Aorta (tissue), 5 donors: ENCODE results near the gene MEIKIN. TPM values are rescaled to one million over a fixed set of nuclear protein-coding genes. Genes with fewer than 3 reads are reported as not detected.
"Not testable (repeated sequence)": the region's sequence is repeated elsewhere in the genome, so short reads cannot be mapped to it uniquely, and the experiment has no call there.

Experiments used
- ATAC-seq: fragments of 200-7000 bp; cut with Tn5 transposase; one replicate; pipeline ENCODE4 v1.9.1; 2022; ENCODE audit warnings: moderate library complexity; ENCODE audit not compliant: low FRiP score
- DNase-seq, 2 donors: peaks; one replicate each; pipeline ENCODE4 v3.0.0-alpha.2; 2020
- H3K27ac ChIP-seq, 2 donors: one replicate each; pipeline ENCODE4 v1.5.1; 2013; ENCODE audit warnings: low read length in 2 of 2, mild to moderate bottlenecking in 2 of 2, moderate library complexity in 2 of 2, control low read depth in 1 of 2, inconsistent platforms in 1 of 2, low read depth in 1 of 2
- H3K27me3 ChIP-seq, 2 donors: one replicate each; pipeline ENCODE4 v1.6.1; 2013; ENCODE audit warnings: control low read depth in 1 of 2, low read length in 1 of 2, mild to moderate bottlenecking in 1 of 2, moderate library complexity in 1 of 2; ENCODE audit not compliant: insufficient read depth in 2 of 2, control insufficient read depth in 1 of 2
- H3K36me3 ChIP-seq, 2 donors: one replicate each; pipeline ENCODE4 v1.6.1; 2013; ENCODE audit warnings: control low read depth in 1 of 2, low read length in 1 of 2, mild to moderate bottlenecking in 1 of 2; ENCODE audit not compliant: insufficient read depth in 2 of 2, control insufficient read depth in 1 of 2
- H3K4me1 ChIP-seq, 2 donors: one replicate each; pipeline ENCODE4 v1.6.1; 2013; ENCODE audit warnings: low read length in 2 of 2, control low read depth in 1 of 2, mild to moderate bottlenecking in 1 of 2, moderate library complexity in 1 of 2; ENCODE audit not compliant: insufficient read depth in 2 of 2, control insufficient read depth in 1 of 2
- H3K4me3 ChIP-seq, 2 donors: one replicate each; pipeline ENCODE4 v1.5.1; 2013; ENCODE audit warnings: low read length in 2 of 2, control low read depth in 1 of 2, mild to moderate bottlenecking in 1 of 2
- H3K9me3 ChIP-seq: one replicate; pipeline ENCODE4 v1.6.1; 2013; ENCODE audit warnings: mild to moderate bottlenecking, low read length; ENCODE audit not compliant: control insufficient read depth
- WGBS, 2 donors: extraction: QIAGEN DNeasy Blood & Tissue Kit; methylation state at CpG; one replicate each; pipeline ENCODE4 v1.1.7; 2013; 5-methylcytosine and 5-hydroxymethylcytosine counted together
- intact Hi-C, 2 donors: fragments of 100-400 bp; cut with DNase I; formaldehyde crosslinking; loops; one replicate each; pipeline versions ENCODE4 v1.14.2 to v1.15.0; 2022
- polyA plus RNA-seq, 2 donors: library from polyadenylated mRNA; stranded (reverse); fragments of 200-250 nt; gene quantifications; one replicate each; pipeline ENCODE4 v1.2.3, GENCODE V29; 2013
- total RNA-seq, 2 donors: library from RNA; stranded (reverse); fragmentation: NEBNext Ultra II Directional; extraction: Animal tissue kit (Norgen Biotek cat#: 25700); gene quantifications; one replicate each; pipeline ENCODE4 v1.2.1, GENCODE V29; 2021
- donor health status: healthy with polysubstance abuse.
- donor health status: Bipolar disorder and iron deficiency.
- donor health status: DM: no; HTN: no; CAD: no.
- donor health status: DM: no; HTN: no; CAD: no.
- donor health status: DM: yes; HTN: yes; CAD: no.

Gene MEIKIN
- total and polyA plus RNA-seq, 4 donors, result 1.2 to 3.4 TPM; not detected in 2

DNA sequence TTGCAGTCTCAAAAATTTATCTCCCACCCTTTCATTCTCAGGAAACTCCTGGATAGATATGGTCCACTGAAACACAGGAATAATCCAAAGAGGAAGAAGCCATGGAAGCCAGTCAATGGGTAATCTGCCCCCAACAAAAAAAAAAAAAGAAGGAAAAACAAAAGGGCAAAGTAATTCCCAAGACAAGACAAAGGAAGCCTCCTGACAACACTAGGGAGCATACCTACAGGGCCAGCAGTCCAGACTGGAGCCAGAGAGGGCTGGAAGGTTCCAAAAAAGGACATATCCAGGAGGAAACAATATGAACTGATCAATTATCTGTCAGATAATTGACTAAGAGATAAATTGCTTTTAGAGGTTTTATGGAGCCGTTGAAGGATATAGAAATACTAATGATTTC, 161.6 kb downstream of the MEIKIN start:
- no peaks in the 10 kb centered on the region for H3K36me3 ChIP-seq
- H3K27ac ChIP-seq, result no peak overlapping the region
- H3K4me3 ChIP-seq, result no peak overlapping the region
- intact Hi-C loops, result no loop called here
- DNase-seq (no peak), ATAC-seq (no peak)
- H3K4me1 ChIP-seq, result peaks cover 0 to 2% of the 10 kb centered on the region in 2 donors
- WGBS, 2 donors, result 94 to 96% methylated on average over 1 of the region's 1 CpG
- H3K27me3 ChIP-seq, result no peaks in the 10 kb centered on the region
- no peaks in the 10 kb centered on the region for H3K9me3 ChIP-seq

DNA sequence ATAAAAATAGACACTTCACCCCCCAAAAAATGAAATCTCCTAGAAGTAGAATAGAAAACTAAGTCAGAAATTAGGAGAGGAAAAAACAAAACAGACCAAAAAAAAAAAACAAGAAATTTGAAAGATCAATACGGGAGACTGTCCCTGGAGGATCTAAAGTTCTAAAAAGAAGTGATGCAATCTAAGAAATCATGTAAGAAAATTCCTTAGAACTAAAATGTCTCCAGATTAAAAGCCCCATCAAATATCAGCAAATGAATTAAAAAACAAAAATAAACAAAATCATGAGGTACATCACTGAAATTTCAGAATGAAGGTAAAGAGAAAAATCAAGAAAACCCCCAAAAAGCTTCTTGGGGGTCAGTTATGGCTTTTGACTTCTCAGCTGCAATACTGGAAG, 162.1 kb downstream of the MEIKIN start:
- Histone ChIP-seq H3K4me1 (peaks cover 0 to 2% of the 10 kb centered on the region in 2 donors), H3K27me3 (no peaks in the 10 kb centered on the region), H3K27ac (no peak overlapping the region), H3K9me3 (no peaks in the 10 kb centered on the region), H3K4me3 (no peak overlapping the region), H3K36me3 (no peaks in the 10 kb centered on the region)
- no peak for ATAC-seq
- intact Hi-C loops, result no loop called here
- DNase-seq, result no peak
- WGBS, 2 donors, result 13 to 28% methylated on average over 1 of the region's 1 CpG

DNA sequence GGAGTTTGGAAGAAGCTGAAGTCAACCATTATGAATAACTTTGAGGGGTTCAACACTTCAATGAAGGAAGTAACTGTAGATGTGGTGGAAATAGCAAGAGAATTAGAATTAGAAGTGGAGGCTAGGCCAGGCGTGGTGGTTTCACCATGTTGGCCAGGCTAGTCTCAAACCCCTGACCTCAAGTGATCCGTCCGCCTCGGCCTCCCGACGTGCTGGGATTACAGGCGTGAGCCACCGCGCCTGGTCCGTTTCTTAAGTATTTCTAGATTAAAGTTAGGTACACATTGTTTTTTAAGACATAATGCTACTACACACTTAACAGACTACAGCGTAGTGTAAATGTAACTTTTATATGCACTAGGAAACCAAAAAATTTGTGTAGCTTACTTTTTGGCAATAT, 162.7 kb downstream of the MEIKIN start:
- ATAC-seq (no peak), DNase-seq (no peak)
- H3K36me3 ChIP-seq, result no peaks in the 10 kb centered on the region
- intact Hi-C loops, result no loop called here
- H3K27me3 ChIP-seq, result no peaks in the 10 kb centered on the region
- H3K9me3 ChIP-seq, result no peaks in the 10 kb centered on the region
- H3K4me3 ChIP-seq, result no peak overlapping the region
- 97 to 99% methylated on average over 11 of the region's 11 CpGs for WGBS, 2 donors
- no peak overlapping the region for H3K27ac ChIP-seq
- peaks cover 0 to 2% of the 10 kb centered on the region in 2 donors for H3K4me1 ChIP-seq

DNA sequence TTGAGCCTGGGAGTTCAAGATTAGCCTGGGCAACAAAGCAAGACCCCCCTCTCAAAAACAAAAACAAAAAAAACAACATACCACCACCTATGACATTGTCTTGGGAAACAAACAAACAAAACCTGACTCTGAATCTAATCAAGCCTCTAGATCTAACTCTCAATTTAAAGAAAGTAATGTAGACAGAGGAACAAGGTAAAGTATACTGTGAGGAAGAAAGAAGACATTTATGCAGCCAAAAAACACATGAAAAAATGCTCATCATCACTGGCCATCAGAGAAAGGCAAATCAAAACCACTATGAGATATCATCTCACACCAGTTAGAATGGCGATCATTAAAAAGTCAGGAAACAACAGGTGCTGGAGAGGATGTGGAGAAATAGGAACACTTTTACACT, 167.3 kb downstream of the MEIKIN start:
- H3K27ac ChIP-seq, H3K36me3 ChIP-seq, H3K9me3 ChIP-seq, H3K4me1 ChIP-seq, H3K27me3 ChIP-seq, DNase-seq, ATAC-seq, intact Hi-C loops, H3K4me3 ChIP-seq: not testable (repeated sequence)
- no CpG with 5 or more reads among the region's 1 CpG for WGBS, 2 donors

DNA sequence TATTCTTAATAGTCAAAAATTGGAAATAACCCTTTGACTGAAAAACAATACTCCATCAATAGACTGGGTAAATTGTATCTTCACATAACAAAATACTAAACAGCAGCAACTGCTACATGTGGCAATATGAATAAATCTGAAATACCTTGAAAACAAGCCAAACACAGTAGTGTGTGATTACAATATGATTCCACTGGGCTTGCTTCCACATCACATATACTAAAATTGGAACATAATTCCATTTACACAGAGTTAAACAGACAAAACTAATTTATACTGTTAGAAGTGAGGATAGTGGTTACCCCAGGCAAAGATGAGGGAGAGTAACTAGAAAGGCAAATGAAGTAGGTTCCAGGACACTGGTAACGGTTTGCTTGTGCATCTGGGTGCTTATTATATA, 169.0 kb downstream of the MEIKIN start:
- H3K4me3 ChIP-seq, result no peak overlapping the region
- no peaks in the 10 kb centered on the region for H3K36me3 ChIP-seq
- 64 to 71% methylated on average over 1 of the region's 1 CpG for WGBS, 2 donors
- no peaks in the 10 kb centered on the region for H3K27me3 ChIP-seq
- DNase-seq (no peak), ATAC-seq (no peak)
- no peak overlapping the region for H3K27ac ChIP-seq
- no peaks in the 10 kb centered on the region for H3K9me3 ChIP-seq
- peaks cover 1 to 11% of the 10 kb centered on the region in 2 donors for H3K4me1 ChIP-seq
- intact Hi-C loops, result no loop called here

DNA sequence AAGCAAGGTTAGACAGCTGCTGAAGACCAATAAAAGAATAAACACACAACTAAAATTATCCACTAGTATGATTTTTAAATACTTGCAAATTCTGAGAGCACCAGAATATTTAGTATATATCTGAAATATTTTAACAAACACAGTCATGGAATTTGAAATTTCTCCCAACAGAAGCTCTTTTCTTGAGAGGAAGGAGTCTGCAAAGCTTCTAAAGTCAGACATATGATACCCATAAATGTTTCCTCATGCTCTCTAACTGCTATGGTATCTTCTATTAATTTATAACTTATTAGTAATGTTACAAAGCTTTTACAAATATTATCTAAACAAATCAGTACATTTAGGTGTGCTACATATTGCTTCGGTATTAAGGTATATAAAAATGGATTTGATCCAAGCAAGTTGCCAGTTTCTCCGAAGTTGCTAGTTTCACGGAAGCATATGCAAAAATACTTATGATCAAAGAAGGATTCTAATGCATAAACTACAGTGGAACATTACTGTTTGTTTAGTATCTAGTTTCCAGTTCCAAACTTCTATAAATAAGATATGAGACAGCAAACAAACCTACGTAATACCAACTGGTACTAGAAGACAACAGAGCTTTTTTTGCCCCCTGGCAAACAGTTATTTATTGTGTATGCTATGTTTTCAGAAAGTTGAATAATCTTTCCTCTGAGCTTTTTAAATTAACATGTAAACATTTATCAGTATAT, 170.7 kb downstream of the MEIKIN start:
- no peaks in the 10 kb centered on the region for H3K36me3 ChIP-seq
- 63 to 66% methylated on average over 4 of the region's 4 CpGs for WGBS, 2 donors
- H3K4me1 ChIP-seq, result peaks cover 1 to 13% of the 10 kb centered on the region in 2 donors
- no peak overlapping the region for H3K4me3 ChIP-seq
- H3K27ac ChIP-seq, result no peak overlapping the region
- H3K27me3 ChIP-seq, result no peaks in the 10 kb centered on the region
- DNase-seq (no peak), ATAC-seq (no peak)
- no peaks in the 10 kb centered on the region for H3K9me3 ChIP-seq
- intact Hi-C loops, result no loop called here

DNA sequence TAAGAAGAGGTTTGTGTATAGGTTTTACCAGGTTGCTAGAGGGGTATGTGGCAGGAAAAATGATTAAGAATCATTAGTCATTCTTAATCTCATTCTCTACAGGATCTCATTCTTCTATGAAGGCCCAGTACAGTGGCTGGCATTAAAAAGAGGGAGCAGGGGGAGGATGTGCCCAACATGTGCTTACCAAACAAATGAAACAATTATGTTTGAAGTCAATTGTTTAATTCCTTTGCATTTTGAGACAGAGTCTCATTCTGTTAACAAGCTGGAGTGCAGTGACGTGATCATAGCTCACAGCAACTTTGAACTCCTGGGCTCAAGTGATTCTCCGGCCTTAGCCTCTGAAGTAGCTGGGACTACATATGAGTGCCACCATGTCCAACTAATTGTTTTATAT, 171.7 kb downstream of the MEIKIN start:
- H3K27me3 ChIP-seq, result no peaks in the 10 kb centered on the region
- H3K9me3 ChIP-seq, result no peaks in the 10 kb centered on the region
- no peak overlapping the region for H3K4me3 ChIP-seq
- no peaks in the 10 kb centered on the region for H3K36me3 ChIP-seq
- no peak for DNase-seq
- no peak overlapping the region for H3K27ac ChIP-seq
- intact Hi-C loops, result no loop called here
- H3K4me1 ChIP-seq, result peaks cover 3 to 18% of the 10 kb centered on the region in 2 donors
- ATAC-seq, result no peak
- WGBS, 2 donors, result 92 to 96% methylated on average over 2 of the region's 2 CpGs

DNA sequence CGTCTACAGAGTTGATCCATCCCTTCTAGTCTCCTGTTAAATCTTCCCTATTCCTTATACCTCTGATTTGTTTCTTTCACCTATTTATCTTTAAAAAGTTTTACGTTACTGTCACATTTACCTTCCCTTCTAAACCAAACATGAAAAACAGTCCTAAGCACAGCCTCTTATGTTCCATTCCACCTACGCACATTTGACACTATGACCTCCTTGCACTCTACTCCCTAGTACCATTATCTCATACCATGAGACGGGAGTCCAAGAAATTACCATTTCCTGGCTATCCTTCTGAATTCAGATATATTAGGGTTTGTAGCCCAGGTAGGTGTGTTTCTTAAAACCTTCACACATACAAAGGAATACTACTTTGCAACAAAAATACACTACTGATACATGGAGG, 173.8 kb downstream of the MEIKIN start:
- 90% methylated on average over 4 of the region's 4 CpGs for WGBS, 2 donors
- ATAC-seq (no peak), DNase-seq (no peak)
- no peak overlapping the region for H3K4me3 ChIP-seq
- H3K27me3 ChIP-seq, result no peaks in the 10 kb centered on the region
- peaks cover 3 to 16% of the 10 kb centered on the region in 2 donors for H3K4me1 ChIP-seq
- intact Hi-C loops, result no loop called here
- no peak overlapping the region for H3K27ac ChIP-seq
- no peaks in the 10 kb centered on the region for H3K36me3 ChIP-seq
- H3K9me3 ChIP-seq, result no peaks in the 10 kb centered on the region

DNA sequence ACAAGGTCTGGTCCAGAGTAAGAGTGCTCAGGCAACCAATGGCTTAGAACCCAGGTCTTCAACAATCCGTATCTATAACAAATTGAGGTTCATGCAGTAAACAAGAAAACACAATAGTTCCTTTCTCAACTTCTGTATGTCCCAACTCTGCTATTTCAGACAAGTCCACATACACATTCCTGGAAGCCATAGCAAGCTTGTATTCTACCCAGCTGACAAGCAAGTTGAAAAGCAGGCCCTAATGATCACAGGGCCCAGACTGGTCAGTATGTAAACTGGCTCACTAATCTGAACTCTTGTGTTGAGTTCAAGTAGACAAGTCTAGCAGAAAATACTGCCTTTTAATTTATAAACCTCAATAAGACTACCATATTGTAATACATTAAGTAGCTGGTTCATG, 175.5 kb downstream of the MEIKIN start:
- DNase-seq (no peak), ATAC-seq (no peak)
- whole genome bisulfite sequencing, 2 donors, result 82 to 83% methylated on average over 1 of the region's 1 CpG
- Histone ChIP-seq H3K36me3 (no peaks in the 10 kb centered on the region), H3K9me3 (no peaks in the 10 kb centered on the region), H3K4me1 (peaks cover 4 to 15% of the 10 kb centered on the region in 2 donors), H3K4me3 (no peak overlapping the region), H3K27ac (no peak overlapping the region), H3K27me3 (no peaks in the 10 kb centered on the region)
- intact Hi-C loops, result no loop called here
